Vagina (tissue), 2 donors: ENCODE results near the gene TPST1.

Experiments
- POLR2A ChIP-seq, 2 donors: fragments of 450-650 bp; IDR thresholded peaks; one replicate each; pipeline ENCODE4 v1.6.1; 2017; ENCODE audit warnings: antibody characterized with exemption in 2 of 2, mild to moderate bottlenecking in 2 of 2, moderate library complexity in 2 of 2
- POLR2AphosphoS5 ChIP-seq, 2 donors: sonication (generic); formaldehyde crosslinking; IDR thresholded peaks; one replicate each; pipeline ENCODE4 v1.9.0; 2017; ENCODE audit warnings: antibody characterized with exemption in 2 of 2, mild to moderate bottlenecking in 2 of 2, low read depth in 1 of 2; ENCODE audit not compliant: insufficient read depth in 1 of 2
- TF ChIP-seq, protein P1 (sequence below), 3 experiments: fragments of 450-650 bp in 2 of 3; fragments of 200-600 bp in 1 of 3; sonication (generic) in 1 of 3; IDR thresholded peaks; one replicate each; pipeline ENCODE4 v1.5.1; 2017 to 2019; ENCODE audit warnings: antibody characterized with exemption in 3 of 3, mild to moderate bottlenecking in 2 of 3, moderate library complexity in 2 of 3

DNA sequence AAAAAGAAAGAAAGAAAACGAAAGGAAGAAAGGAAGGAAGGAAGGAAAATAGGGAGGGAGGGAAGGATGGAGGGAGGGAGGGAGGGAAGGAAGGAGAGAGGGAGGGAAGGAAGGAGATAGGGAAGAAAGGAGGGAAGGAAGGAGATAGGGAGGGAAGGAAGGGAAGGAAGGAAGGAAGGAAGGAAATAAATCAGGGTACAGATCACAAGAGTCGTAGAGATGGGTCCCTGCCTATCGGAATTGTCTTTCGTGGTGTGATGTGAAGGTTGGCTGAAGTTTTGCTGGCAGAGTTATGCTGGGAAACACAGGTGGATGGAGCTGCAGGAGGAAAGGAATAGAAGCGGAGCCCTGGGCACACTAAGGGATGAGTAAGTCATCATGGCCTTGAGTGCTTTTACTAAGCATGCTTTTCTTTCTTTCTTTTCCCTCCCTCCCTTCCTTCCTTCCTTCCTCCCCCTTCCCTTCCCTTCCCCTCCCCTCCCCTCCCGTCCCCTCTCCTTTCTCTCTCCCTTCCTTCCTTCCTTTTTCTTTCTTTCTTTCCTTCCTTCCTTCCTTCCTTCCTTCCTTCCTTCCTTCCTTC lies 11.9 kb upstream of the TPST1 start:
- TF ChIP-seq, protein P1, sequence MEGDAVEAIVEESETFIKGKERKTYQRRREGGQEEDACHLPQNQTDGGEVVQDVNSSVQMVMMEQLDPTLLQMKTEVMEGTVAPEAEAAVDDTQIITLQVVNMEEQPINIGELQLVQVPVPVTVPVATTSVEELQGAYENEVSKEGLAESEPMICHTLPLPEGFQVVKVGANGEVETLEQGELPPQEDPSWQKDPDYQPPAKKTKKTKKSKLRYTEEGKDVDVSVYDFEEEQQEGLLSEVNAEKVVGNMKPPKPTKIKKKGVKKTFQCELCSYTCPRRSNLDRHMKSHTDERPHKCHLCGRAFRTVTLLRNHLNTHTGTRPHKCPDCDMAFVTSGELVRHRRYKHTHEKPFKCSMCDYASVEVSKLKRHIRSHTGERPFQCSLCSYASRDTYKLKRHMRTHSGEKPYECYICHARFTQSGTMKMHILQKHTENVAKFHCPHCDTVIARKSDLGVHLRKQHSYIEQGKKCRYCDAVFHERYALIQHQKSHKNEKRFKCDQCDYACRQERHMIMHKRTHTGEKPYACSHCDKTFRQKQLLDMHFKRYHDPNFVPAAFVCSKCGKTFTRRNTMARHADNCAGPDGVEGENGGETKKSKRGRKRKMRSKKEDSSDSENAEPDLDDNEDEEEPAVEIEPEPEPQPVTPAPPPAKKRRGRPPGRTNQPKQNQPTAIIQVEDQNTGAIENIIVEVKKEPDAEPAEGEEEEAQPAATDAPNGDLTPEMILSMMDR (IDR thresholded peaks at IDR 0.05), result no peak
- TF ChIP-seq POLR2A (IDR thresholded peaks at IDR 0.05) (no peak), POLR2AphosphoS5 (IDR thresholded peaks at IDR 0.05; ENCODE audit: insufficient read depth in 1 of 2, low read depth in 1 of 2) (no peak)
